ENCODE data around the gene ASPG.

DNA sequence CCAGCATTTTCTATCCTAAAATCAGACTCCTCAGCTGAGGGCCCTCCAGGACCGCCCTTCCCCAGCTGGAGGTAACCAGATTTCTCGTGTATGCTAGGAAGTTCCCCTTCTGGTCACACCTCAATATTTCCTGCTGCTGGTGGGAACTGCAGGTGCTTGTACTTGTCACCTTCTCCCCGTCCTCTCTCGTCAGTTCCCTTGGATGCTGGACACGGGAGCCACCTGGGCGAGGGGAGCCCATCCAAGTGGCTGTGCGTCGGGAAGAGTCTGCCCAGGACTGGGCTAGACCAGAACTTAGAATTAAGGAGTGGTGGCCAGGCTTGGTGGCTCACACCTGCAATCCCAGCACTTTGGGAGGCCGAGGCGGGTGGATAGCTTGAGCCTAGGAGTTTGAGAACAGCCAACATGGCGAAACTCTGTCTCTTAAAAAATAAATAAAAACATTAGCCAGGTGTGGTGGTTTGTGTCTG lies 29.7 kb downstream of the ASPG start:
- TF ChIP-seq CTCF (IDR thresholded peaks at IDR 0.05) (no peak), POLR2A (IDR thresholded peaks at IDR 0.05) (no peak), EP300 (IDR thresholded peaks at IDR 0.05) (no peak)

All from ovary (tissue), 3 donors.